GM23248 (cell line): ENCODE measurements around the gene UBE3D. TPM values are rescaled to one million over a fixed set of nuclear protein-coding genes. Genes with fewer than 3 reads are reported as not detected.

Source experiments
- DNase-seq: peaks from one replicate; pipeline ENCODE4 v3.0.0-alpha.2; 2015
- H2AFZ ChIP-seq: fragments of 200-600 bp; sonication (generic); 2 replicates; pipeline ENCODE4 v1.6.1; 2016; ENCODE audit warnings: antibody characterized with exemption
- H3F3A ChIP-seq: fragments of 200-600 bp; sonication (generic); 2 replicates; pipeline ENCODE4 v1.6.1; 2016; ENCODE audit warnings: mild to moderate bottlenecking, antibody characterized with exemption, mixed run types; ENCODE audit not compliant: insufficient read depth
- H3K27ac ChIP-seq: fragments of 200-600 bp; sonication (generic); 2 replicates; pipeline ENCODE4 v1.5.1; 2016; ENCODE audit warnings: mild to moderate bottlenecking
- H3K27me3 ChIP-seq: fragments of 200-600 bp; sonication (generic); replicated peaks from 2 replicates; pipeline ENCODE4 v1.6.1; 2016; ENCODE audit warnings: mild to moderate bottlenecking; ENCODE audit not compliant: insufficient read depth
- H3K36me3 ChIP-seq: fragments of 200-600 bp; sonication (generic); 2 replicates; pipeline ENCODE4 v1.6.1; 2016; ENCODE audit warnings: low read depth, mild to moderate bottlenecking
- H3K4me1 ChIP-seq: fragments of 200-600 bp; sonication (generic); 2 replicates; pipeline ENCODE4 v1.6.1; 2016; ENCODE audit warnings: mild to moderate bottlenecking; ENCODE audit not compliant: insufficient read depth
- H3K4me2 ChIP-seq: fragments of 200-600 bp; sonication (generic); one replicate; pipeline ENCODE4 v1.6.1; 2016; ENCODE audit warnings: mild to moderate bottlenecking; ENCODE audit not compliant: unreplicated experiment
- H3K4me3 ChIP-seq: fragments of 200-600 bp; sonication (generic); 2 replicates; pipeline ENCODE4 v1.5.1; 2016; ENCODE audit warnings: mild to moderate bottlenecking
- H3K79me2 ChIP-seq: fragments of 200-600 bp; sonication (generic); 2 replicates; pipeline ENCODE4 v1.6.1; 2016; ENCODE audit warnings: mild to moderate bottlenecking; ENCODE audit not compliant: insufficient read depth
- H3K9ac ChIP-seq: fragments of 200-600 bp; sonication (generic); 2 replicates; pipeline ENCODE4 v1.6.1; 2016; ENCODE audit warnings: mild to moderate bottlenecking
- H3K9me2 ChIP-seq: fragments of 200-600 bp; sonication (generic); 2 replicates; pipeline ENCODE4 v1.6.1; 2016; ENCODE audit warnings: mixed run types, mild to moderate bottlenecking, moderate library complexity; ENCODE audit not compliant: insufficient read depth
- H3K9me3 ChIP-seq: fragments of 200-600 bp; sonication (generic); one replicate; pipeline ENCODE4 v1.6.1; 2017; ENCODE audit warnings: low read depth
- H4K20me1 ChIP-seq: fragments of 200-600 bp; sonication (generic); 2 replicates; pipeline ENCODE4 v1.6.0; 2016; ENCODE audit not compliant: insufficient read depth
- EZH2 ChIP-seq: fragments of 200-600 bp; sonication (generic); IDR thresholded peaks from 2 replicates; pipeline ENCODE4 v1.6.1; 2018; ENCODE audit warnings: antibody characterized with exemption, mild to moderate bottlenecking; ENCODE audit not compliant: insufficient read depth, poor library complexity, severe bottlenecking
- EZH2phosphoT487 ChIP-seq: fragments of 200-600 bp; sonication (generic); IDR thresholded peaks from 2 replicates; pipeline ENCODE4 v1.6.1; 2018; ENCODE audit warnings: antibody characterized with exemption, moderate library complexity, mild to moderate bottlenecking, low read depth; ENCODE audit not compliant: insufficient read depth
- WGBS, 2 experiments: methylation state at CpG; one replicate each; pipeline ENCODE4 v1.1.6; 2015 to 2017; ENCODE audit warnings: low lambda C conversion rate in 2 of 2, low coverage in 1 of 2; ENCODE audit errors: missing lambda C conversion rate in 2 of 2; 5-methylcytosine and 5-hydroxymethylcytosine counted together
- in situ Hi-C: fragments of 300-500 bp; cut with MboI; formaldehyde crosslinking; loops from 2 replicates; pipeline ENCODE4 v1.15.0; 2020
- polyA plus RNA-seq: library from polyadenylated mRNA; unstranded; fragments of >200 nt; fragmentation: Nextera tagmentation; extraction: Ambion mirVana; gene quantifications from 2 replicates; pipeline ENCODE4 v1.2.1, GENCODE V29; 2016
- total RNA-seq: library from RNA; depleted of rRNA; stranded (reverse); fragments of >200 nt; shearing (Covaris generic); gene quantifications from 2 replicates; pipeline ENCODE4 v1.2.3, GENCODE V29; 2014; rRNA removed

The UBE3D gene
- 2.1 and 7.1 TPM in 2 replicates for total RNA-seq
- 4.3 and 6.9 TPM in 2 replicates for polyA plus RNA-seq

- no peaks in the 10 kb centered on the region for H3K9me2 ChIP-seq
- H3K4me2 ChIP-seq: peak within 1 kb of the TSS; percentile 98
- no peaks in the 10 kb centered on the region for H4K20me1 ChIP-seq
- no peaks in the 10 kb centered on the region for H3K9me3 ChIP-seq
- DNase-seq: peak; percentile 90
- in situ Hi-C loops: loop anchor here (10.0 to 25.0 kb wide), 2 partner anchors 449 to 703 kb away; partner anchors contain the start of genes PRSS35 and TPBG
- H3F3A ChIP-seq: peaks cover 13% of the 10 kb centered on the region; the same call in 1 of the 2 replicates
- H3K9ac ChIP-seq: peak within 1 kb of the TSS; percentile 77
- H3K27ac ChIP-seq: no peak within 1 kb of the TSS
- no peaks in the 10 kb centered on the region for H3K27me3 ChIP-seq
- H3K36me3 ChIP-seq: no peaks in the 10 kb centered on the region
- H3K79me2 ChIP-seq: peaks cover 27% of the 10 kb centered on the region
- WGBS, 2 experiments: 2% methylated on average over 45 to 47 of the region's 48 CpGs
- no peak for TF ChIP-seq EZH2phosphoT487
- TF ChIP-seq EZH2: no peak
- H3K4me1 ChIP-seq: peaks cover 26% of the 10 kb centered on the region
- peak within 1 kb of the TSS; percentile 84 for H3K4me3 ChIP-seq
- peak within 1 kb of the TSS; percentile 96 for H2AFZ ChIP-seq
Measured at GRCh38 chr6:83065511-83066192, at the start of gene UBE3D. Gene UBE3D (minus strand): TSS chr6:83065841. CDS start chr6:83065718, 123 bp downstream.

- Histone ChIP-seq H3K4me2 (no peak overlapping the region), H3K9me3 (no peaks in the 10 kb centered on the region), H3K27me3 (no peaks in the 10 kb centered on the region), H4K20me1 (no peaks in the 10 kb centered on the region), H3K27ac (no peak overlapping the region), H3K9ac (no peak overlapping the region), H3F3A (no peaks in the 10 kb centered on the region), H3K36me3 (peaks cover 10% of the 10 kb centered on the region), H2AFZ (no peak overlapping the region), H3K79me2 (no peaks in the 10 kb centered on the region), H3K4me3 (no peak overlapping the region), H3K4me1 (no peaks in the 10 kb centered on the region), H3K9me2 (no peaks in the 10 kb centered on the region)
- DNase-seq: peak; percentile 2
- 91 to 95% methylated on average over 1 of the region's 1 CpG for WGBS, 2 experiments
- in situ Hi-C loops: no loop called here
- no peak for TF ChIP-seq EZH2
- TF ChIP-seq EZH2phosphoT487: no peak
Measured at GRCh38 chr6:83114164-83114563, 48.5 kb upstream of the UBE3D start.

GRCh38 chr6:83113258-83113657 lies 47.6 kb upstream of the UBE3D start:
- no peaks in the 10 kb centered on the region for H3K9me3 ChIP-seq
- no peak overlapping the region for H3K9ac ChIP-seq
- H3K4me2 ChIP-seq: no peak overlapping the region
- no peak for TF ChIP-seq EZH2phosphoT487
- TF ChIP-seq EZH2: no peak
- no peak overlapping the region for H2AFZ ChIP-seq
- H3K27me3 ChIP-seq: no peaks in the 10 kb centered on the region
- no peak for DNase-seq
- peaks cover 10% of the 10 kb centered on the region for H3K36me3 ChIP-seq
- H3K9me2 ChIP-seq: no peaks in the 10 kb centered on the region
- no peak overlapping the region for H3K27ac ChIP-seq
- 72 to 74% methylated on average over 4 of the region's 4 CpGs for WGBS, 2 experiments
- in situ Hi-C loops: no loop called here
- H3F3A ChIP-seq: no peaks in the 10 kb centered on the region
- H4K20me1 ChIP-seq: no peaks in the 10 kb centered on the region
- no peak overlapping the region for H3K4me3 ChIP-seq
- H3K79me2 ChIP-seq: no peaks in the 10 kb centered on the region
- no peaks in the 10 kb centered on the region for H3K4me1 ChIP-seq

GRCh38 chr6:83108378-83108777 lies 42.7 kb upstream of the UBE3D start:
- Histone ChIP-seq H3K4me3 (no peak overlapping the region), H2AFZ (no peak overlapping the region), H3F3A (no peaks in the 10 kb centered on the region), H3K79me2 (no peaks in the 10 kb centered on the region), H4K20me1 (no peaks in the 10 kb centered on the region), H3K36me3 (peaks cover 18% of the 10 kb centered on the region), H3K9me2 (no peaks in the 10 kb centered on the region), H3K9ac (no peak overlapping the region), H3K4me1 (no peaks in the 10 kb centered on the region), H3K27me3 (no peaks in the 10 kb centered on the region), H3K9me3 (no peaks in the 10 kb centered on the region), H3K27ac (no peak overlapping the region), H3K4me2 (no peak overlapping the region)
- TF ChIP-seq EZH2 (no peak), EZH2phosphoT487 (no peak)
- WGBS, 2 experiments: 100% methylated on average over 1 of the region's 1 CpG
- DNase-seq: no peak
- in situ Hi-C loops: no loop called here
